NT2/D1 (cell line): ENCODE measurements around the gene EFHB.
"Not testable (repeated sequence)": the region's sequence is repeated elsewhere in the genome, so short reads cannot be mapped to it uniquely, and the experiment has no call there.

Experiments used
- DNase-seq: peaks from one replicate; pipeline ENCODE4 v3.0.0-alpha.2; 2011; ENCODE audit warnings: low read depth, low spot score
- H3K27me3 ChIP-seq: 2 replicates; pipeline ENCODE4 v1.6.0; 2011; ENCODE audit warnings: mild to moderate bottlenecking; ENCODE audit not compliant: insufficient read length, insufficient read depth
- H3K36me3 ChIP-seq: 2 replicates; pipeline ENCODE4 v1.6.1; 2011; ENCODE audit warnings: mild to moderate bottlenecking, low read length, mixed read lengths; ENCODE audit not compliant: insufficient read depth, insufficient read length
- H3K4me1 ChIP-seq: 2 replicates; pipeline ENCODE4 v1.5.1; 2011; ENCODE audit not compliant: insufficient read depth, insufficient read length
- H3K4me3 ChIP-seq: 2 replicates; pipeline ENCODE4 v1.5.1; 2011; ENCODE audit warnings: low read depth; ENCODE audit not compliant: insufficient read length
- H3K9ac ChIP-seq: 2 replicates; pipeline ENCODE4 v1.6.0; 2011; ENCODE audit warnings: low read depth; ENCODE audit not compliant: insufficient read length
- H3K9me3 ChIP-seq: 2 replicates; pipeline ENCODE4 v1.5.1; 2011; ENCODE audit warnings: mild to moderate bottlenecking, low read length; ENCODE audit not compliant: insufficient read depth
- SUZ12 ChIP-seq: IDR thresholded peaks from 2 replicates; pipeline ENCODE4 v1.6.1; 2011; ENCODE audit not compliant: insufficient read length, insufficient read depth; ENCODE audit errors: extremely low read depth
- YY1 ChIP-seq: IDR thresholded peaks from 2 replicates; pipeline ENCODE4 v1.6.1; 2011; ENCODE audit not compliant: insufficient read length, insufficient read depth
- ZNF274 ChIP-seq: IDR thresholded peaks from 2 replicates; pipeline ENCODE4 v1.6.1; 2011; ENCODE audit warnings: mild to moderate bottlenecking, low read depth, low read length

EFHB gene

GRCh38 chr3:19931180-19931692 is 2.8 kb downstream of the EFHB start:
- H3K9ac ChIP-seq = no peak overlapping the region
- TF ChIP-seq YY1 (no peak), SUZ12 (no peak), ZNF274 (no peak)
- no peaks in the 10 kb centered on the region for H3K36me3 ChIP-seq
- no peak for DNase-seq
- H3K27me3 ChIP-seq = no peaks in the 10 kb centered on the region
- no peak overlapping the region for H3K4me3 ChIP-seq
- H3K9me3 ChIP-seq = no peaks in the 10 kb centered on the region
- H3K4me1 ChIP-seq = no peaks in the 10 kb centered on the region

GRCh38 chr3:19920401-19921080 is 13.5 kb downstream of the EFHB start:
- H3K36me3 ChIP-seq = no peaks in the 10 kb centered on the region
- H3K4me1 ChIP-seq = no peaks in the 10 kb centered on the region
- H3K9ac ChIP-seq = no peak overlapping the region
- no peaks in the 10 kb centered on the region for H3K27me3 ChIP-seq
- no peaks in the 10 kb centered on the region for H3K9me3 ChIP-seq
- no peak overlapping the region for H3K4me3 ChIP-seq
- TF ChIP-seq SUZ12 = no peak
- TF ChIP-seq ZNF274 = no peak
- TF ChIP-seq YY1 = no peak
- DNase-seq = no peak

GRCh38 chr3:19917167-19917566 is 16.9 kb downstream of the EFHB start:
- Histone ChIP-seq H3K9me3 (no peaks in the 10 kb centered on the region), H3K4me1 (no peaks in the 10 kb centered on the region), H3K36me3 (no peaks in the 10 kb centered on the region), H3K4me3 (no peak overlapping the region), H3K9ac (no peak overlapping the region), H3K27me3 (no peaks in the 10 kb centered on the region)
- DNase-seq = no peak
- TF ChIP-seq ZNF274 (no peak), SUZ12 (no peak), YY1 (no peak)

- H3K4me1 ChIP-seq = no peaks in the 10 kb centered on the region
- TF ChIP-seq SUZ12 (no peak), ZNF274 (no peak), YY1 (no peak)
Measured at GRCh38 chr3:19911452-19911851, 22.6 kb downstream of the EFHB start.

GRCh38 chr3:19907523-19907922 is 26.5 kb downstream of the EFHB start:
- Histone ChIP-seq H3K9me3 (no peaks in the 10 kb centered on the region), H3K4me1 (no peaks in the 10 kb centered on the region), H3K4me3 (no peak overlapping the region), H3K9ac (no peak overlapping the region), H3K27me3 (no peaks in the 10 kb centered on the region), H3K36me3 (no peaks in the 10 kb centered on the region)
- TF ChIP-seq ZNF274 (no peak), YY1 (no peak), SUZ12 (no peak)
- DNase-seq = no peak

More at GRCh38 chr3:19911452-19911851, 22.6 kb downstream of the EFHB start:
- no peak for DNase-seq
- H3K9me3 ChIP-seq = no peaks in the 10 kb centered on the region
- H3K9ac ChIP-seq = no peak overlapping the region
- no peak overlapping the region for H3K4me3 ChIP-seq
- no peaks in the 10 kb centered on the region for H3K27me3 ChIP-seq
- H3K36me3 ChIP-seq = no peaks in the 10 kb centered on the region

GRCh38 chr3:19903649-19904048 is 30.4 kb downstream of the EFHB start:
- no peak for TF ChIP-seq SUZ12
- no peak for TF ChIP-seq ZNF274
- TF ChIP-seq YY1 = no peak
- Histone ChIP-seq H3K9me3 (no peaks in the 10 kb centered on the region), H3K9ac (no peak overlapping the region), H3K4me1 (no peaks in the 10 kb centered on the region), H3K4me3 (no peak overlapping the region), H3K27me3 (no peaks in the 10 kb centered on the region), H3K36me3 (no peaks in the 10 kb centered on the region)
- DNase-seq = no peak

GRCh38 chr3:19901918-19902317 is 32.1 kb downstream of the EFHB start:
- DNase-seq = no peak
- Histone ChIP-seq H3K4me1 (no peaks in the 10 kb centered on the region), H3K36me3 (no peaks in the 10 kb centered on the region), H3K9ac (no peak overlapping the region), H3K4me3 (no peak overlapping the region), H3K27me3 (no peaks in the 10 kb centered on the region), H3K9me3 (no peaks in the 10 kb centered on the region)
- TF ChIP-seq ZNF274 (no peak), YY1 (no peak), SUZ12 (no peak)

- H3K36me3 ChIP-seq = no peaks in the 10 kb centered on the region
Measured at GRCh38 chr3:19901337-19901736, 32.7 kb downstream of the EFHB start.

GRCh38 chr3:19899833-19900232 is 34.2 kb downstream of the EFHB start:
- not testable (repeated sequence) for H3K9ac ChIP-seq, H3K4me3 ChIP-seq, H3K36me3 ChIP-seq, DNase-seq, H3K27me3 ChIP-seq, H3K4me1 ChIP-seq, H3K9me3 ChIP-seq

More at GRCh38 chr3:19901337-19901736, 32.7 kb downstream of the EFHB start:
- no peak overlapping the region for H3K4me3 ChIP-seq
- H3K4me1 ChIP-seq = no peaks in the 10 kb centered on the region
- H3K9ac ChIP-seq = no peak overlapping the region
- no peak for DNase-seq
- no peak for TF ChIP-seq SUZ12
- TF ChIP-seq YY1 = no peak
- no peak for TF ChIP-seq ZNF274
- H3K27me3 ChIP-seq = no peaks in the 10 kb centered on the region
- H3K9me3 ChIP-seq = no peaks in the 10 kb centered on the region
